Nephron progenitor cell (in vitro differentiated cells): ENCODE results near the gene SUN3.

Experiments used
- DNase-seq: peaks from one replicate; pipeline ENCODE4 v3.0.0; 2021
- H3K27ac Mint-ChIP-seq: 2 replicates; pipeline ENCODE4 v1.8.0; 2021; ENCODE audit warnings: mild to moderate bottlenecking, moderate library complexity, mixed read lengths
- H3K27me3 Mint-ChIP-seq: 2 replicates; pipeline ENCODE4 v1.8.0; 2021; ENCODE audit warnings: mild to moderate bottlenecking, low read depth, mixed read lengths; ENCODE audit not compliant: poor library complexity
- H3K36me3 Mint-ChIP-seq: 2 replicates; pipeline ENCODE4 v1.8.0; 2021; ENCODE audit warnings: low read depth, mixed read lengths
- H3K4me1 Mint-ChIP-seq: 2 replicates; pipeline ENCODE4 v1.8.0; 2021; ENCODE audit warnings: mixed read lengths
- H3K4me3 Mint-ChIP-seq: 2 replicates; pipeline ENCODE4 v1.8.0; 2021; ENCODE audit warnings: mild to moderate bottlenecking, moderate library complexity, mixed read lengths
- H3K9me3 Mint-ChIP-seq: 2 replicates; pipeline ENCODE4 v1.8.0; 2021; ENCODE audit warnings: mild to moderate bottlenecking, moderate library complexity, mixed read lengths
- TF ChIP-seq, protein P1 (sequence below): fragments of 200-600 bp; sonication (generic); IDR thresholded peaks from 2 replicates; pipeline ENCODE4 v1.5.0; 2021; ENCODE audit warnings: antibody characterized with exemption

SUN3 gene

DNA sequence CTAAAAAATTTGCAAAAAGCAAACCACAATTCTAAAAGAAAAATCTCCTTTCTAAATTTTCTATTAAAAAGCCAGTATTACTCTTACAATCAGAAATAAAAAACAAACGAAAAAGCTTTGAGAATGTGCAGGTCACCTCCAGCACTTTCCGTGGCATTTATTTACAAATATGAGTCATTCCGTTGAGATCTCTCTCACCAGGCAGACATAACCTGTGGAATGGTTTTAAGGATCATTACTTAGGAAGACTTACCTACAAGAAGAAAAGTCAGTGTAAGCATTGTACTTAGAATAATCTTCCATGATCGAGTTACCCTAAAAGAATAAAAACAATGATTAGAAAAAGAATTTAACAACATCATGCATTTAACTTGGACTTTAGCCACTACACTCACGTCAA lies 3.3 kb downstream of the SUN3 start:
- Mint-ChIP-seq H3K4me1 (no peaks in the 10 kb centered on the region), H3K27me3 (peaks cover 10% of the 10 kb centered on the region), H3K36me3 (no peaks in the 10 kb centered on the region), H3K4me3 (no peak overlapping the region), H3K9me3 (peaks cover 6% of the 10 kb centered on the region), H3K27ac (no peak overlapping the region)
- DNase-seq: no peak
- TF ChIP-seq, protein P1, sequence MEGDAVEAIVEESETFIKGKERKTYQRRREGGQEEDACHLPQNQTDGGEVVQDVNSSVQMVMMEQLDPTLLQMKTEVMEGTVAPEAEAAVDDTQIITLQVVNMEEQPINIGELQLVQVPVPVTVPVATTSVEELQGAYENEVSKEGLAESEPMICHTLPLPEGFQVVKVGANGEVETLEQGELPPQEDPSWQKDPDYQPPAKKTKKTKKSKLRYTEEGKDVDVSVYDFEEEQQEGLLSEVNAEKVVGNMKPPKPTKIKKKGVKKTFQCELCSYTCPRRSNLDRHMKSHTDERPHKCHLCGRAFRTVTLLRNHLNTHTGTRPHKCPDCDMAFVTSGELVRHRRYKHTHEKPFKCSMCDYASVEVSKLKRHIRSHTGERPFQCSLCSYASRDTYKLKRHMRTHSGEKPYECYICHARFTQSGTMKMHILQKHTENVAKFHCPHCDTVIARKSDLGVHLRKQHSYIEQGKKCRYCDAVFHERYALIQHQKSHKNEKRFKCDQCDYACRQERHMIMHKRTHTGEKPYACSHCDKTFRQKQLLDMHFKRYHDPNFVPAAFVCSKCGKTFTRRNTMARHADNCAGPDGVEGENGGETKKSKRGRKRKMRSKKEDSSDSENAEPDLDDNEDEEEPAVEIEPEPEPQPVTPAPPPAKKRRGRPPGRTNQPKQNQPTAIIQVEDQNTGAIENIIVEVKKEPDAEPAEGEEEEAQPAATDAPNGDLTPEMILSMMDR: no peak

DNA sequence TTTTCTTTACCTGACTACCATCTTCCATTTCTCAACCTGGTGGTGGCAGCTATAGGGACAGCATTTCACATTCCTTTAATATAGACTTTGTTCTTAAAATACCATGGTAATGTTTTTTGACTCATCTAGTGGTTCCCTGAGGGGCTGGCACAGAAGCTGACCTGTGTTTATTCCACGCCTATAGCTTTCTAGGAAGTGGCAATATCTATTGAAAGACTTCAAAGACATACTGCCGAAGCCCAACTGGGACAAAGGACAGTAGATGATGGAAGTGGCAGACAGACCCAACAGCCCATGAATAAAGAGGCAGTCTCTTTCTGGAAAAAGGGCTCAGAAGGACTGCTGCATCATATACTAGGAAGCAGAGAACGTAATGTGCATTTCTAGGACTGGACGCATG lies 11.2 kb downstream of the SUN3 start:
- TF ChIP-seq, protein P1: no peak
- Mint-ChIP-seq H3K9me3 (peaks cover 23% of the 10 kb centered on the region), H3K4me3 (no peak overlapping the region), H3K27ac (no peak overlapping the region), H3K36me3 (no peaks in the 10 kb centered on the region), H3K4me1 (no peaks in the 10 kb centered on the region), H3K27me3 (peaks cover 4% of the 10 kb centered on the region)
- DNase-seq: no peak

DNA sequence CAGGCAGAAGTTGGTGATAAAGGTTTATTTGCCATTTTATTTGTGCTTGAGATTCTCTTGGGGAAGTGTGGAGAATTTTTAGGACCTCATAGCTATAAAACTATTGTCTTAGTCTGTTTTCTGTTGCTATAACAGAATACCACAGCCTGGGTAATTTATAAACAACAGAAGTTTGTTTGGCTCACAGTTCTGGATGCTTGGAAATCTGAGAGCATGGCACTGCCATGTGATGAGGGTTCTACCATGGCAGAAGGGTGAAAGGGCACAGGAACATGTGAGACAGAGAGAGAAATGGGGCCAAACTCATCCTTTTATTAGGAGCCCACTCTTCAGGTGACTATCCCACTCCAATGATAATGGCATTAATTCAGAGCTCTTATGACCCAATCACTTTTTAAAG lies 12.3 kb downstream of the SUN3 start:
- DNase-seq: no peak
- H3K27ac Mint-ChIP-seq: no peak overlapping the region
- H3K36me3 Mint-ChIP-seq: no peaks in the 10 kb centered on the region
- peaks cover 4% of the 10 kb centered on the region for H3K27me3 Mint-ChIP-seq
- no peak overlapping the region for H3K4me3 Mint-ChIP-seq
- H3K4me1 Mint-ChIP-seq: no peaks in the 10 kb centered on the region
- TF ChIP-seq, protein P1: no peak
- peaks cover 23% of the 10 kb centered on the region for H3K9me3 Mint-ChIP-seq

- no peaks in the 10 kb centered on the region for H3K4me1 Mint-ChIP-seq
- H3K36me3 Mint-ChIP-seq: no peaks in the 10 kb centered on the region
Measured at GRCh38 chr7:48011951-48012350, 17.0 kb downstream of the SUN3 start.

DNA sequence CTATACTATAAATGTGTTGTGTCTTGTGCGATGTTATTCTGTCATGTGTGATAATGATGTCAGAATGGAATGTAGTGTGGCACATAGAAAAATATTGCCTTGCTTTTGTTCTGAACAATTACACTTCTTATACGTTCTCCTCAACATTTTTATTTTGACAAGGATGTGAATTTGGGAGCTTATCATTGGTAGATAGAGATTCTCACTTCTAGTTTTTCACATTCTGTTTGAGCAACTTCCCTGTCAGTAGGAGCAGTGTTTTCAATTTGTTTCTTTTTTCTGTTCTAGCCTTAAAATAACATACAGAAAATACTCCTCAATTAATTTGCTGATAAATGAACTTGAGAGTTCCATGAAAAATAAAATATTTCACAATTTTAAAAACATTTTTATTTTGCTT lies 17.6 kb downstream of the SUN3 start:
- no peak for DNase-seq
- TF ChIP-seq, protein P1: no peak
- no peaks in the 10 kb centered on the region for H3K27me3 Mint-ChIP-seq
- H3K27ac Mint-ChIP-seq: no peak overlapping the region
- no peak overlapping the region for H3K4me3 Mint-ChIP-seq
- H3K36me3 Mint-ChIP-seq: no peaks in the 10 kb centered on the region
- no peaks in the 10 kb centered on the region for H3K4me1 Mint-ChIP-seq
- H3K9me3 Mint-ChIP-seq: no peaks in the 10 kb centered on the region

More at GRCh38 chr7:48011951-48012350, 17.0 kb downstream of the SUN3 start:
- no peaks in the 10 kb centered on the region for H3K27me3 Mint-ChIP-seq
- TF ChIP-seq, protein P1: no peak
- no peak overlapping the region for H3K4me3 Mint-ChIP-seq
- no peaks in the 10 kb centered on the region for H3K9me3 Mint-ChIP-seq
- DNase-seq: no peak
- no peak overlapping the region for H3K27ac Mint-ChIP-seq

DNA sequence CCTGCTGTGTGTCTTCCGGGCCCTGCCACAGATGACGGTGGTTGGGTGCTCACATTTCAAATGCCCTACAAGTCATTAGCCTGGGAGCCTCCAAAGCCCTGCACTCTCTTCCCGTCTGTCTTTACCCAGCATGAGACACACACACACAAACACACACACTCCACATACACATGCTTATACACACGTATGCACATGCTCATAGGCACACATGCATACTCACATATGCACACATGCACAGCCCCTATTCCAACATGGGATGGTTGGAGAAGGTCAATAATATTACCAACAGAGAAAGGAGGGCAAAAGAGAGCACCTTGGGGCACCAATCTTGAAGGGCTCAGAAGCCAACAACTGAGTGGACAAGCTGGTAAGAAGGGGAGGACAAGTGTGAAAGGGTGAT lies 19.0 kb downstream of the SUN3 start:
- Mint-ChIP-seq H3K27ac (no peak overlapping the region), H3K9me3 (no peaks in the 10 kb centered on the region), H3K36me3 (no peaks in the 10 kb centered on the region), H3K4me3 (no peak overlapping the region), H3K4me1 (peaks cover 4% of the 10 kb centered on the region), H3K27me3 (no peaks in the 10 kb centered on the region)
- TF ChIP-seq, protein P1: no peak
- DNase-seq: no peak
